HUDEP-2 (cell line): ENCODE results near the gene LYPLAL1.
"Not testable (repeated sequence)": the region's sequence is repeated elsewhere in the genome, so short reads cannot be mapped to it uniquely, and the experiment has no call there.

Experiments
- DNase-seq, 76 experiments: peaks; one replicate each; lab custom pipeline; 2025; ENCODE audit not compliant: unreplicated experiment in 76 of 76; lab: John Stamatoyannopoulos, UW

LYPLAL1 gene

GRCh38 chr1:219161371-219161770 is 12.3 kb upstream of the LYPLAL1 start:
- DNase-seq, result no peak

- DNase-seq, result no peak
Measured at GRCh38 chr1:219163401-219163954, 10.2 kb upstream of the LYPLAL1 start.

GRCh38 chr1:219171192-219171935 is 2.3 kb upstream of the LYPLAL1 start:
- DNase-seq, result no peak

GRCh38 chr1:219172821-219173220 is 857 bp upstream of the LYPLAL1 start:
- no peak for DNase-seq

- no peak for DNase-seq
Measured at GRCh38 chr1:219173434-219173757, 282 bp upstream of the LYPLAL1 start.

GRCh38 chr1:219174460-219175211 is 958 bp downstream of the LYPLAL1 start:
- peak in 2 of 76 experiments; percentile 6 to 14 for DNase-seq

- no peak for DNase-seq
Measured at GRCh38 chr1:219175212-219175564, 1.5 kb downstream of the LYPLAL1 start.

GRCh38 chr1:219176168-219176567 is 2.5 kb downstream of the LYPLAL1 start:
- DNase-seq, result no peak

GRCh38 chr1:219177363-219177762 is 3.7 kb downstream of the LYPLAL1 start:
- no peak for DNase-seq

- no peak for DNase-seq
Measured at GRCh38 chr1:219177940-219178339, 4.3 kb downstream of the LYPLAL1 start.

GRCh38 chr1:219179293-219179692 is 5.6 kb downstream of the LYPLAL1 start:
- no peak for DNase-seq

- DNase-seq, result no peak
Measured at GRCh38 chr1:219184337-219184736, 10.7 kb downstream of the LYPLAL1 start.

GRCh38 chr1:219185486-219186117 is 11.9 kb downstream of the LYPLAL1 start:
- no peak for DNase-seq

- no peak for DNase-seq
Measured at GRCh38 chr1:219188331-219188803, 14.7 kb downstream of the LYPLAL1 start.

- peak in 2 of 76 experiments; percentile 3 to 12 for DNase-seq
Measured at GRCh38 chr1:219189021-219189824, 15.5 kb downstream of the LYPLAL1 start.

GRCh38 chr1:219189952-219190351 is 16.3 kb downstream of the LYPLAL1 start:
- DNase-seq, result no peak

- no peak for DNase-seq
Measured at GRCh38 chr1:219190605-219191004, 16.9 kb downstream of the LYPLAL1 start.

- not testable (repeated sequence) for DNase-seq
Measured at GRCh38 chr1:219195833-219196232, 22.2 kb downstream of the LYPLAL1 start.

GRCh38 chr1:219201656-219202055 is 28.0 kb downstream of the LYPLAL1 start:
- no peak for DNase-seq

- DNase-seq, result no peak
Measured at GRCh38 chr1:219202567-219202966, 28.9 kb downstream of the LYPLAL1 start.

GRCh38 chr1:219206350-219206749 is 32.7 kb downstream of the LYPLAL1 start:
- DNase-seq, result no peak
